Inflammatory macrophage treated with lipopolysaccharide for 4 hours (primary cell): ENCODE data around the gene RXRB.
A peak's percentile ranks its signal among the peaks of the same experiment; 100 is the strongest.
"Not testable (repeated sequence)": the region's sequence is repeated elsewhere in the genome, so short reads cannot be mapped to it uniquely, and the experiment has no call there.

Source experiments
- DNase-seq: peaks from one replicate; pipeline ENCODE4 v3.0.0-alpha.2; 2020

RXRB gene

DNA sequence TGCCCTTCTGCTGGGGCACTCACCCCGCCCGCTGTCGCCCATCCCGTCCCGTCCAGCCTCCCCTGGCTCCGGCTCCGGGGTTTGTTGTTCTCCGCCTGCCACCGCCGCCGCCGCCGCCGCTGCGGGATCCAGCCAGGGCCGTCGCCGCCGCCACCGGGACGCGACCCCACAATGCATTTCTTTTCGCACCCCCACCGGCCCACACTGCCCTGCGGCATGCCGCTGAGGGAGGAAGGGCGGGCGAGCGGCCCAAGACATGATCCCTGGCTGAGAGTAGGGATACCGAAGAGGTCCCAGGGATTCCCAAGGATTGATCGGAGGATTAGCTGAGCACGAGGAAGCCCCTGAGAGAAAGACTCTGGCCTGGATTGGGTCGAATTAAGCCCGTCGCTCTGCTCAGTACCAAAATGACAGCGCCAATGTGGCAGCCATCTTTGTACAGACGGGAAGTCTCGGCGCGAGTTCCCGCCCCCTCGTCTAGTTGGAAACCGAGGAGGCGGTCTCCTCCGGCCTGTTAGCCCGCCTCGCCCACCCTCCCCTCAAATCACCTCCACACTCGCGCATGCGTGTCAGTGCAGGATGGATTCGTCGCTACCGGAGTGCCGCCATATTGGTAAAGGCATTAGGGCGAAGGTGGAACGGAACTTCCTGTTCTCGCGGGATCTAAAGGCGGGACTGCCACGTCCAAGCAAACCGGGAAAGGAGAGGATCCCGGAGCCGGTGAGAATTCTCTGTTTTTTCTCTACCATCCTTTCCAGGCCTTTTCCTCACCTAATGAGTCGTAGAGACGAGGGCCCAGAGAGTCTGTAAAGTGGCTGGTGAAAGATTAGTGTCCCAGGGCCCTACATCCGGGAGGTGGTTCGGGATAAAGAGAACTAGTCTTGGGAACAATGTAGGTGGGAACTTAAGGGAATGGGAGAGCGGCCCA is at the start of gene RXRB, which contains the start of gene SLC39A7:
Gene RXRB, minus strand, starts transcription at position 447 of the 928 bp plus-strand sequence. Its CDS starts 189 bp downstream, at position 258.
Gene SLC39A7, plus strand, starts transcription at position 649 of the 928 bp plus-strand sequence. CDS start 379 bp downstream, outside the sequence.
- DNase-seq, result peak; percentile 100

DNA sequence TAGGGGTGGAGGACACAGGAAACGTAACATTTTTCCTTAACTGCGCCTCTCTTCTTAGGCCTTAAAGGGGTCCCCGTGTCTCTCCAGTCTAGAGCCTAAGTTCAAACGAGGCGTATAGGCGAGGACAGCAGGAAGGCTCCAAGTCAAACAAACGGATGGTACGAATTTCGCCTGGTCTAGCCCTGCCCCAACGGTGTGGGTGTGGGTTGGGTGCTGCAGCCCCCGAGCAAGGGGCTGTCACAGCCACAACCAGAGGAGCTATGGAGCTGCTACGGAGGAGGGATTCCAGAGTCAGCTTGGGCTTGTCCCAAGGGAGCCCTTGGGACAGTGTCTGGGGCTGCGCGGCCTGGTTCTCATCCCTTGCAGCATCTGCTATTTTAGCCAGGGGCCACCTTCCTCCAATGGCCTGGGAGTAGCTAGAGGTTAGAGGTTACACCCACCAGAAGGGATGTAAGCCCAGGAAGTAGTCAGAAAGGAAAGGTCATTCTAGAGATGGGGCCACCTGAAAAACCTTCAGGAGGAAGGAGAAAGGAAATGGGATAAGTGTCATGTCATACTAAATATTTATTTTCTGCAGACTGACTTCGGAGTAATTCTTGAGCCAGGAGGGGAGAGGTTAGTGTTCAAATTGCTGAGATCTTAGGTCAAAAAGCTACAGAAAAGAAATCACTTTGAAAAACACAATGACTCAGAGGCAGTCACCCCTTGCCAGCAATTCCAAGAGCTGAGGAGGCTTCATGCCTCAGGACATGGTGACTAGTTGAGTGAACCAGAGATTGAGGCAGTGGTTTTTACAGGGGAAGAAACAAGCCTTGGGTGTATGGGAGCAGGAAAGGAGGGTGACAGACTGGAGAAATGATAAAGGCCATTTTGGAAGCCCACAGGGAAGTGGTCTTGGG is 49.5 kb upstream of the RXRB start:
- peak; percentile 8 for DNase-seq

- peak; percentile 99 for DNase-seq
Measured at GRCh38 chr6:33248932-33249731, 48.7 kb upstream of the RXRB start.

DNA sequence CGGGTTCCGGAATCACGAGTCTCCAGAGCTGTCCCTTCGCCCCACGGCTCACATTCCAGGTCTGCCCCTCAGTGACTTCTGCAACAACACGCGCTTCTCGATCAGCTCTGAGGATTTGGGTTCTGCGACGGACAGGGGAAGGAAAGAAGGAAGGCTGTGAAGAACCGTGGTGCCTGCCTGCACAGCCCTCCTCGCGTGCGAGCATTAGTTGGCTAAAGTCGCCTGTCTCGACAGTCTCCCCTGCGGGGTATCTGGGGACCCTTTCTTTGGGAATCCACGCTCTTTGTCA is 48.1 kb upstream of the RXRB start:
- DNase-seq, result peak; percentile 44

GRCh38 chr6:33247977-33248642 is 47.6 kb upstream of the RXRB start:
- peak; percentile 81 for DNase-seq

GRCh38 chr6:33243476-33243875 is 43.0 kb upstream of the RXRB start:
- peak; percentile 14 for DNase-seq

- no peak for DNase-seq
Measured at GRCh38 chr6:33241968-33242367, 41.5 kb upstream of the RXRB start.

DNA sequence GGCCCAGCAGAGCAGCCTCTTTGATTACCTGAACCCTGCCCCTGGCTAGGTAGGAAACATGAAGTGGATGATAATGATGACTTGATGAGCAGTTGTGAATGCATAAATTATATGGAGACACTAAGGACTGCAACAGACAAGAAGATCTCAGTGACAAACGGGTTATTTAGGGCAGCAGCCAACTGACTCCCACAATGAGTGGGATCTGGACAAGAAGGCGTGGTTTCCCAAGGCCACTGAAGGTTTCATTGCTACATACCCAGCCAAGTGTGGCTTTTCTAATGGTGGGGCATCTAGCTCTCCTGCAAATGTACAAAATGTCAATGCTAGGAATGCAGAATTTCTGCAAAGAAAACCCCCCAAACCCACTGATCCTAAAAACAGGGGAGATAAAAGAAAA is 37.3 kb upstream of the RXRB start:
- DNase-seq, result no peak

DNA sequence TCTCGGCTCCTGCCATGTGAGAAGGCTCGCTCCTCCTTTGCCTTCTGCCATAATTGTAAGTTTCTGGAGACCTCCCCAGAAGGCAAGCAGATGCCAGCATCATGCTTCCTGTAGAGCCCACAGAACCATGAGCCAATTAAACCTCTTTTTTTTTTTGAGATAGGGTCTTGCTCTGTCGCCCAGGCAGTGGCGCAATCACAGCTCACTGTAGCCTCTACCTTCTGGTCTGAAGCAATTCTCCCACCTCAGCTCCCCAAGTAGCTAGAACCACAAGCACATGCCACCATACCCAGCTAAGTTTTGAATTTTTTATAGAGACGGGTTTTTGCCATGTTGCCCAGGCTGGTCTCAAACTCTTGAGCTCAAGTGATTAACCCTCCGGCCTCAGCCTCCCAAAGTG is 36.4 kb upstream of the RXRB start:
- no peak for DNase-seq

DNA sequence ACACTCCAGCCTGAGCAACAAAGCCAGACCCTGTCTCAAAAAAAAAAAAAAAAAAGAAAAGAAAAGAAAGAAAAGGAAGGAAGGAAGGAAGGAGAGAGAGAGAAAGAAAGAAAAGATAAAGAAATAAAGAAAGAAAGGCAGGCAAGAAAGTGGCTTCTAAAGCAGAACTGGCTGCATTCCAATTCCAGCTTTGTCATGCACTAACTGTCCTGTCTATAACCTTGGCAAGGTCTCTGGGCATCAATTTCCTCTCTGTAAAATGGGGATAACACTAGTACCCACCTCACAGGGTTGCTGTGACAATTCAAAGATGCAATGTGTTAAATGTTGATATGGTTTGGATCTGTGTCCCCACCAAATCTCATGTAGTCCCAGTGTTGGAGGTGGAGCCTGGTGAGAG is 35.9 kb upstream of the RXRB start:
- no peak for DNase-seq

- no peak for DNase-seq
Measured at GRCh38 chr6:33235221-33235634, 34.8 kb upstream of the RXRB start.

DNA sequence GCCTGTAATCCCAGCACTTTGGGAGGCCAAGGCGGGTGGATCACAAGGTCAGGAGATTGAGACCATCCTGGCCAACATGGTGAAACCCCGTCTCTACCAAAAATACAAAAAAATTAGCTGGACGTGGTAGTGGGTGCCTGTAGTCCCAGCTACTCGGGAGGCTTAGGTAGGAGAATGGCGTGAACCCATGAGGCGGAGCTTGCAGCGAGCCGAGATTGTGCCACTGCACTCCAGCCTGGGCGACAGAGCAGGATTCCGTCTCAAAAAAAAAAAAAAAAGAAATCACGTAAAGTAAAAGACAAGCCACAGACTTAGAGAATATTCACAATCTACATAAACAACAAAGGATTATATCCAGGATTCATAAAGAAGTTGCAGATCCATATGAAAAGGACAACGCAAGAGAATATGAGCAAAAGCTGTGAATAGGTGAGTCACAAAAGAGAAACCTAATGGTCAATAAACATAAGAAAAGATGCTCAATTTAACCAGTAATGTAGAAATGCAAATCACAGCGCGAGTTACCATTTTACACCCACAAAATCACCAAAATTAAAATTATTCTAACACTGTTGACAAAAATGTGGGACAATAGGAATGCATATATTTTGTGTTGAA is 26.1 kb upstream of the RXRB start:
- not testable (repeated sequence) for DNase-seq

DNA sequence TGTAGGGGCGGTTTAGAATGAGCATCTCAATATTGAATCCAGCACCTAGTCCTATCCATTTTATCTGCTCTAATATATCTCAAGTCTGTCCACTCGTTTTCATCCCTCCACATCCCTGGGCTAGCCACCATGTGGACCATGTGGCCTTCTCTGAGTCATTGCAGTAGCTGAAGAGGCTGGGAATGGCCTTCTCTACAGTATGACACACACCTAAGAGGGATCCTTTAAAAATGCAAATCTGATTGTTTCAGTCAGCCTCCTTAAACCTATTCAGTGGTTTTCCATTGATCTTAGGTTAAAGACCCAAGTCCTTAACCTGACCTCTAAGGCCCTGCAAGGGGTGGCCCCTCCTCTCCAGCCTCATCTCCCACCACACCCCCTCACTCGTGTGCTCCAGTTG is 17.2 kb upstream of the RXRB start:
- DNase-seq, result no peak

GRCh38 chr6:33217246-33217645 is 16.8 kb upstream of the RXRB start:
- DNase-seq, result no peak

DNA sequence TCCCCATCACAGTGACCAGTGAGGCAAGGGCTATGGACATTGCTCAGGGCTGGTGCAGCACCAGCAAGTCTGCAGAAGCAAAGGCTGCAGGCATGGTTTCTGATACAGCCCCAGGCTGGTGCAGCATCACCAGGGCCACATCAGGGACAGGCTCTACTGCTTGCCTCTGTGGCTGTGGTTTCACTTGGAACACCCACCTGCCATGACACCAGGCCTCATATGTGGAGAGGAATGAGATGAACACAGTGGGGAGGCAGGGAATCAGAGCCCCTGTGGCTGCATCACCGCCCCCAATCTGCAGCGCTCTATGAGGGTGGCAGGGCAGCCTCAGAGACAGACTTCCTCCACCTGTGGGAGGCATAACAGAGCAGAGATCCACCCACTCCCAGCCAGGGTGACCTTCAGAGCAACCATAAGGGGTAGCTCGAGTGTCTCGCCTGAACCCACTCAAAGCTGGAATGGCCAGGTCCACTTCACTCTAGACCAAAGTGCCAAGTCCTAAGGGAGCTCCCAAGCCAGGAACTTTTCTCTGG is 15.7 kb upstream of the RXRB start:
- no peak for DNase-seq

GRCh38 chr6:33215271-33216116 is 15.0 kb upstream of the RXRB start:
- no peak for DNase-seq

- no peak for DNase-seq
Measured at GRCh38 chr6:33213989-33214335, 13.5 kb upstream of the RXRB start.

- DNase-seq, result peak; percentile 29
Measured at GRCh38 chr6:33213166-33213988, 12.9 kb upstream of the RXRB start.

GRCh38 chr6:33212857-33213165 is 12.3 kb upstream of the RXRB start:
- DNase-seq, result no peak
